ENCODE results near the gene FIZ1. TPM values are rescaled to one million over a fixed set of nuclear protein-coding genes. Genes with fewer than 3 reads are reported as not detected.

The FIZ1 gene, protein sequence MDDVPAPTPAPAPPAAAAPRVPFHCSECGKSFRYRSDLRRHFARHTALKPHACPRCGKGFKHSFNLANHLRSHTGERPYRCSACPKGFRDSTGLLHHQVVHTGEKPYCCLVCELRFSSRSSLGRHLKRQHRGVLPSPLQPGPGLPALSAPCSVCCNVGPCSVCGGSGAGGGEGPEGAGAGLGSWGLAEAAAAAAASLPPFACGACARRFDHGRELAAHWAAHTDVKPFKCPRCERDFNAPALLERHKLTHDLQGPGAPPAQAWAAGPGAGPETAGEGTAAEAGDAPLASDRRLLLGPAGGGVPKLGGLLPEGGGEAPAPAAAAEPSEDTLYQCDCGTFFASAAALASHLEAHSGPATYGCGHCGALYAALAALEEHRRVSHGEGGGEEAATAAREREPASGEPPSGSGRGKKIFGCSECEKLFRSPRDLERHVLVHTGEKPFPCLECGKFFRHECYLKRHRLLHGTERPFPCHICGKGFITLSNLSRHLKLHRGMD
- 3.8 and 5.2 TPM in 2 replicates for total RNA-seq

DNA sequence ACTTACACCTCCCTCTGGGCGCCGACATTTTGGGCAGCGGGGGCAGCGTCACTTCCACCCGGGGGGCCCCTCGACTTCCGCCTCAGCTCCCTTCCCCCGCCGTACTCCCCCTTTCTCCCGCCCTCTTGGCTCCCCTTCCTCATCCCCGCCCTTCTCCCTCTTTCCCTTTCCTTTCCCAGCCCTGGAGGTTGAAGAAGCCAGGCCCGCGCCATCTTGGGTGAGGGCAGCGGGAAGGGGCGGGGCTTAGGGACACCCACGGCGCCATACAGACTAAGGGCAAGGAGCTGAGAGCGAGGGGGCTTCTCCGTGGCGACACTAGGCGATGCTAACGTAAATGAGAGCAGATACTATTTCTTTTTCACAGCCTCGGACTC is at the start of gene FIZ1:
Gene FIZ1, minus strand, starts transcription at position 50 of the 374 bp plus-strand sequence. CDS start 1,652 bp downstream, outside the sequence.

GRCh38 chr19:55647732-55648584 is 48.6 kb upstream of the FIZ1 start, which contains the start of gene CCDC106:
Gene CCDC106, plus strand, starts transcription at chr19:55648212. Its CDS starts 835 bp downstream, at chr19:55649047.

GRCh38 chr19:55643003-55643886 is 43.9 kb upstream of the FIZ1 start, which contains the start of gene ZNF581:
Gene ZNF581, plus strand, starts transcription at chr19:55643649. Its CDS starts 923 bp downstream, at chr19:55644572.

GRCh38 chr19:55640577-55641425 is 41.5 kb upstream of the FIZ1 start, which contains the start of gene ZNF580:
Gene ZNF580, plus strand, starts transcription at chr19:55641002. Its CDS starts 1,507 bp downstream, at chr19:55642509.

GRCh38 chr19:55624109-55625003 is 25.0 kb upstream of the FIZ1 start, which contains the start of gene ZNF784:
Gene ZNF784, minus strand, starts transcription at chr19:55624566. Its CDS starts 5 bp downstream, at chr19:55624561.

DNA sequence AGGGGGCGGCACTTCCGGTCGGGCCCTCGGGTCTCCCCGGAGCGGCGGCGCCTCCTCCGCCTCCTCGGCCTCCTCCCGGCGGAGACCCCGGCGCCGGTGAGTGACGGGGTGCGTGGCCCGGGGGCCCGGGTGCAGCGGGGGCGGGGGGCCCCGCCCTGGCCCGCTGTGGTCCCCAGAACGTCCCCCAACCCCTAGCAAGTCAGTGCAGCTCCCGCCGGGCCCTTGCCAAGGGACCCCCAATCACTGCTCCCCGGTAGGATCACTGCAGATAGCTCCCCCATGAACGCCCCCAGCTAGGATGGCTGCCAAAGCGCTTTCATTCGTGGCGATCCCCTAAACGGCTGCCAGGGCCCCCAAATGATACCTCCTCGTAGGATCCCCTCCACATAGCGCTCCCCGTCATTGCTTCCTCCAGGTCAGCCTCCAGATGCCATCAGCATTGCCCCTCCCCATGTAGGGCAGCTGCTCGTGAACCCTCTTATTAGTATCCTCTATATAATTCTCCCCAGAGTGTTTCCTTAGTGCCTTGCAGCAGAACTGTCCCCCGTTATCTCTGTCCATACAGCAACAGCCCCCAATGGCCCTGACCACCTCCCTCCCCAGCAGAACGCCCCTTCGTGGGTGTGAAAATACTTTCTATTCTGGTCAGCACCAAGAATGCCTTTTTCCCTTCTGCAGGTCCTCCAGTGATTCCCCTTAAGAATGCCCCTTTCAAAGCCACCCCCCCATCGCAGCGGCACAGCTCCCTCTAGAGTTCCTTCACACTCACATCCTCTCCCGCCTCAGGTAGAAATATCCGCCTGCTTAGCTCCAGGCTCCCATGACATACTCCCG is 6.5 kb upstream of the FIZ1 start, which contains the start of gene ZNF865:
Gene ZNF865, plus strand, starts transcription at position 11 of the 834 bp plus-strand sequence. CDS start 7,972 bp downstream, outside the sequence.

GRCh38 chr19:55599842-55600661 is 735 bp upstream of the FIZ1 start, which contains the start of gene ZNF524:
Gene ZNF524, plus strand, starts transcription at chr19:55600288. Its CDS starts 1,825 bp downstream, at chr19:55602113.

GRCh38 chr19:55580628-55581144 is 18.6 kb downstream of the FIZ1 start, which contains the start of gene ZNF579:
Gene ZNF579, minus strand, starts transcription at chr19:55580848. Its CDS starts 1,209 bp downstream, at chr19:55579639.

GRCh38 chr19:55545443-55545842 is 53.9 kb downstream of the FIZ1 start, which contains the start of gene SBK3:
Gene SBK3, minus strand, starts transcription at chr19:55545543. Its CDS starts 0 bp downstream, at chr19:55545543.

Other genes with a start within 250 kb of the FIZ1 start
- not detected in 2 replicates for gene COX6B2, start 244.8 kb downstream of the FIZ1 start, total RNA-seq
- not detected in 2 replicates for gene GARIN5B, start 236.3 kb downstream of the FIZ1 start, total RNA-seq
- gene IL11, start 229.1 kb downstream of the FIZ1 start, total RNA-seq: 2.6 and 3.6 TPM in 2 replicates
- gene TMEM190, start 222.7 kb downstream of the FIZ1 start, total RNA-seq: not detected in 2 replicates
- 0.58 and 0.83 TPM in 2 replicates for gene TMEM238, start 215.2 kb downstream of the FIZ1 start, total RNA-seq
- gene RPL28, start 213.6 kb downstream of the FIZ1 start, total RNA-seq: 190 and 286 TPM in 2 replicates
- 53.1 and 144 TPM in 2 replicates for gene UBE2S, start 191.7 kb downstream of the FIZ1 start, total RNA-seq
- gene SHISA7, start 156.2 kb downstream of the FIZ1 start, total RNA-seq: under 0.01 TPM in 1 of 2 replicates, not detected in the other
- 51.3 TPM in 2 replicates for gene ISOC2, start 137.9 kb downstream of the FIZ1 start, total RNA-seq
- gene C19orf85, start 134.8 kb downstream of the FIZ1 start, total RNA-seq: not detected in 2 replicates
- 1.6 and 3.3 TPM in 2 replicates for gene ZNF628, start 122.9 kb downstream of the FIZ1 start, total RNA-seq
- 18.7 and 20.8 TPM in 2 replicates for gene NAT14, start 114.3 kb downstream of the FIZ1 start, total RNA-seq
- gene SSC5D, start 111.1 kb downstream of the FIZ1 start, total RNA-seq: 14.4 and 47.6 TPM in 2 replicates
- 0.17 TPM in 1 of 2 replicates, not detected in the other for gene SBK2, start 62.4 kb downstream of the FIZ1 start, total RNA-seq
- 0.44 TPM in 1 of 2 replicates, not detected in the other for gene SBK3, start 54.0 kb downstream of the FIZ1 start, total RNA-seq
- 5.2 and 9.3 TPM in 2 replicates for gene ZNF579, start 18.7 kb downstream of the FIZ1 start, total RNA-seq
- gene ZNF524, start 771 bp upstream of the FIZ1 start, total RNA-seq: 8.9 and 21.0 TPM in 2 replicates
- 3.5 and 3.9 TPM in 2 replicates for gene ZNF865, start 6.1 kb upstream of the FIZ1 start, total RNA-seq
- gene ZNF784, start 25.0 kb upstream of the FIZ1 start, total RNA-seq: 4.7 and 4.8 TPM in 2 replicates
- 4.2 and 6.3 TPM in 2 replicates for gene ZNF580, start 41.5 kb upstream of the FIZ1 start, total RNA-seq
- gene ZNF581, start 44.1 kb upstream of the FIZ1 start, total RNA-seq: 17.2 and 31.8 TPM in 2 replicates
- gene CCDC106, start 48.7 kb upstream of the FIZ1 start, total RNA-seq: 12.8 and 13.4 TPM in 2 replicates
- 100 and 116 TPM in 2 replicates for gene U2AF2, start 55.5 kb upstream of the FIZ1 start, total RNA-seq
- 83.7 and 153 TPM in 2 replicates for gene EPN1, start 75.7 kb upstream of the FIZ1 start, total RNA-seq
- not detected in 2 replicates for gene NLRP9, start 138.9 kb upstream of the FIZ1 start, total RNA-seq
- gene RFPL4A, start 159.6 kb upstream of the FIZ1 start, total RNA-seq: not detected in 2 replicates
- gene RFPL4AL1, start 169.6 kb upstream of the FIZ1 start, total RNA-seq: not detected in 2 replicates
- under 0.01 TPM in 1 of 2 replicates, not detected in the other for gene NLRP11, start 232.5 kb upstream of the FIZ1 start, total RNA-seq
- gene NLRP4, start 237.0 kb upstream of the FIZ1 start, total RNA-seq: not detected in 2 replicates

Measured in smooth muscle cell of trachea (primary cell).